CMK (cell line): ENCODE measurements around the gene PHTF1.
"Not testable (repeated sequence)": the region's sequence is repeated elsewhere in the genome, so short reads cannot be mapped to it uniquely, and the experiment has no call there.

Experiments
- DNase-seq: peaks from one replicate; pipeline ENCODE4 v3.0.0-alpha.2; 2010; ENCODE audit warnings: low read depth

The PHTF1 gene

GRCh38 chr1:113777561-113777960, 18.3 kb upstream of the PHTF1 start:
- no peak for DNase-seq

- DNase-seq, result no peak
Measured at GRCh38 chr1:113770031-113770430, 10.7 kb upstream of the PHTF1 start.

GRCh38 chr1:113769601-113769970, 10.3 kb upstream of the PHTF1 start:
- no peak for DNase-seq

GRCh38 chr1:113768916-113769600, 9.8 kb upstream of the PHTF1 start:
- DNase-seq, result no peak

- DNase-seq, result no peak
Measured at GRCh38 chr1:113765306-113766230, 6.3 kb upstream of the PHTF1 start.

- no peak for DNase-seq
Measured at GRCh38 chr1:113763661-113764060, 4.4 kb upstream of the PHTF1 start.

- no peak for DNase-seq
Measured at GRCh38 chr1:113761937-113762336, 2.7 kb upstream of the PHTF1 start.

- DNase-seq, result no peak
Measured at GRCh38 chr1:113760102-113761080, 1.1 kb upstream of the PHTF1 start.

- DNase-seq, result peak; percentile 52
Measured at GRCh38 chr1:113758631-113759332, 504 bp downstream of the PHTF1 start.

- DNase-seq, result no peak
Measured at GRCh38 chr1:113756461-113756860, 2.8 kb downstream of the PHTF1 start.

- not testable (repeated sequence) for DNase-seq
Measured at GRCh38 chr1:113753333-113753732, 6.0 kb downstream of the PHTF1 start.

GRCh38 chr1:113751516-113751915, 7.8 kb downstream of the PHTF1 start:
- DNase-seq, result no peak

- no peak for DNase-seq
Measured at GRCh38 chr1:113751114-113751513, 8.2 kb downstream of the PHTF1 start.

- no peak for DNase-seq
Measured at GRCh38 chr1:113749402-113749801, 9.9 kb downstream of the PHTF1 start.

GRCh38 chr1:113747376-113747775, 11.9 kb downstream of the PHTF1 start:
- DNase-seq, result no peak

GRCh38 chr1:113745425-113745824, 13.9 kb downstream of the PHTF1 start:
- no peak for DNase-seq

- no peak for DNase-seq
Measured at GRCh38 chr1:113744114-113744513, 15.2 kb downstream of the PHTF1 start.

- DNase-seq, result no peak
Measured at GRCh38 chr1:113742515-113742914, 16.8 kb downstream of the PHTF1 start.

- DNase-seq, result no peak
Measured at GRCh38 chr1:113734357-113735055, 24.8 kb downstream of the PHTF1 start.

- no peak for DNase-seq
Measured at GRCh38 chr1:113732802-113733201, 26.5 kb downstream of the PHTF1 start.

GRCh38 chr1:113721010-113721409, 38.3 kb downstream of the PHTF1 start:
- no peak for DNase-seq
